ENCODE data around the gene AMMECR1L.
"Not testable (repeated sequence)": the region's sequence is repeated elsewhere in the genome, so short reads cannot be mapped to it uniquely, and the experiment has no call there.

The AMMECR1L gene

GRCh38 chr2:127829845-127830246 is 55.9 kb downstream of the AMMECR1L start:
- no peak for DNase-seq

DNA sequence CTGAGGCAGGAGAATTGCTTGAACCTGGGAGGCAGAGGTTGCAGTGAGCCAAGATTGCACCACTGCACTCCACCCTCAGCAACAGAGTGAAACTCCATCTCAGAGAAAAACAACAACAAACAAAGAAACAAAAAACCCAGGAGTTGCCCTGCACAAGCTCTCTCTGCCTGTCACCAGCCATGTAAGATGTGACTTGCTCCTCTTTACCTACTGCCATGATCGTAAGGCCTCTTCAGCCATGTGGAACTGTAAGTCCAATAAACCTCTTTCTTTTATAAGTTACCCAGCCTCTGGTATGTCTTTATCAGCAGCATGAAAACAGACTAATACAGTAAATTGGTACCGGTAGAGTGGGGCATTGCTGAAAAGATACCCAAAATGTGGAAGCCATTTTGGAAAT is 59.0 kb downstream of the AMMECR1L start:
- DNase-seq: not testable (repeated sequence)

DNA sequence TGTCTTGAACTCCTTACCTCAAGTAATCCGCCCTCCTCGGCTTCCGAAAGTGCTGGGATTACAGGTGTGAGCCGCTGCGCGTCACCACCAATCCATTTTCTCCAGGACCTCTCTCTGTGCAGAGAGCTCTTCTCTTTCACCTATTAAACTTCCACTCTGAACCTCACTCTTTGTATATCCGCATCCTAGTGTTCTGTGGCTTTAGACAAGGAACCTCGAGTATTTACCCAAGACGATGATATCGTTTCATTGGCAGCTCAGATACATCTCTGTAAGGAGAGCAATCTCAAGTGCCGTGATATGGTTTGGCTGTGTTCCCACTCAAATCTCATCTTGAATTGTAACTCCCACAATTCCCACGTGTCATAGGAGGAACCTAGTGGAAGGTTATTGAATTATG is 59.7 kb downstream of the AMMECR1L start:
- no peak for DNase-seq

DNA sequence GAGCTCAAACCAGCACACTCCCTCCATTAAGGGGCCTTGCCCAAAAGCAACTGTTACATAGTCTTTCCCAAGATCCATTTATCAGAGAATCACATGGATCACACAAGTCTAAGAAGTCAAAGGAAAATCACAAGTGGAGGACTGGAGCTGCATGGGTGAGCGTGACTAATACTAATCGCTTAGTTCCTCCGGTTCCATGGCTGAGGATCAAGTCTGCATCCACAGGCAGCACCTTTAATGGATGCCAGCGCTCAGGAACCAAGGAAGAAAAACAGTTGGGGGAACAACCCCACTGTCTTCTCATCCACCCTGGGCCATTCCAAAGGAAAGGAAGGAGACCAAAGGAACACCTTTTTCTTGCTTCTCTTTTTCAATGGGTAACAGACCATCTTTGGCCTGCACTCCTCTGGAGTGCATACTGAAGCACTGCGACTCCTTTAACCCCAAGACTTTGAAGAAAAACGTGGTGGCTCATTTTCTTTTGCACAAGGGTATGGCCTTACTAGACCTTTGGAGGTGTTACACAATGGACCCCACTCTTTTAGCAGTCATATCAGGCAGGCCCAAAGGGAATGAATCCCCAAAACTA is 65.6 kb downstream of the AMMECR1L start:
- no peak for DNase-seq

DNA sequence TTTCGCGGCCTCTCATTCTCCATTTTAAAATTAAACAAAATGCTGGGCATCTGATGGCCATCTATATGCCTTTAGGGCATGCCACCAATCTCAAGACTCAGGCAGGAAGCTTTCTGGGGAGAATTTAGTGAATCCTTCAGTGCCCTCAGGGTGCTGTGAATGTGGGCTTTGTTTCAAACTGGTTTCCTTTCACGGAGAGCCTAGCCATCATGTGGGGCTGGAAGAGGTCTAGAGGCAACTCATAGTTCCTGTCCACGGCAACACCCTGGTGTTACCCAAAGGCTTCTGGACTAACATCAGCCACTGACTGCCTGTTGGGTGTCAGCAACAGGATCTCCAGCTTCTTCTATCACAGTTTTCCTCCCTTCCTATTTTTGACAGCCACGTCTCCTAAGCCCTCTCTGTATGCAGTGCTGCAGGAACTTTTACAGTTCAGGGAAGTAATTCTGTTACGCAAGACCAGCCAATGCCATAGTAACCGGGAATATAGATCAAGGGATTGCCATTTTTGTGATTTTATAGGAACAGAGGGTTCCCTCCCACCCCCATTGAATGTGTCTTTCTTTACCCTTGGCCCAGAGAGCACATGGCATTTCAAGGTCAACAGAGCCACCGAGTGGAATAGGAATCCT is 66.8 kb downstream of the AMMECR1L start:
- DNase-seq: no peak

- DNase-seq: peak; percentile 58
These were observed 67.5 kb downstream of the AMMECR1L start for GRCh38 chr2:127818241-127818640.

GRCh38 chr2:127814677-127815076 is 71.1 kb downstream of the AMMECR1L start:
- no peak for DNase-seq

DNA sequence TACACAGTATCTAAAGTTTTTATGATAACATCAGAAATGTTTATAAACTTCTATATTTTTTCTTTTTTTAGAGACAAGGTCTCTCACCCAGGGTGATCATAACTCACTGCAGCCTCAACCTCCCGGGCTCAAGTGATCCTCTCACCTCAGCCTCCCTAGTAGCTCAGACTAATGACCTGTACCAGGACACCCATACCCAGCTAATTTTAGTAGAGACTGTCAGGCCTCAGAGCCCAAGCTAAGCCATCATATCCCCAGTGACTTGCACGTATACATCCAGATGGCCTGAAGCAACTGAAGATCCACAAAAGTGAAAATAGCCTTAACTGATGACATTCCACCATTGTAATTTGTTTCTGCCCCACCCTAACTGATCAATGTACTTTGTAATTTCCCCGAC is 73.3 kb downstream of the AMMECR1L start:
- DNase-seq: not testable (repeated sequence)

All from NCI-H146 (cell line).